GM12865 (cell line): ENCODE measurements around the gene HDGF.
A peak's percentile ranks its signal among the peaks of the same experiment; 100 is the strongest.
"Not testable (repeated sequence)": the region's sequence is repeated elsewhere in the genome, so short reads cannot be mapped to it uniquely, and the experiment has no call there.

ENCODE experiments used
- DNase-seq: peaks from one replicate; pipeline ENCODE4 v3.0.0; 2010; ENCODE audit warnings: low read depth
- H3K4me3 ChIP-seq: 2 replicates; pipeline ENCODE4 v1.5.1; 2011; ENCODE audit warnings: mild to moderate bottlenecking, low read depth, low read length, control low read depth
- CTCF ChIP-seq: IDR thresholded peaks from 2 replicates; pipeline ENCODE4 v1.5.1; 2011; ENCODE audit warnings: low read length, control low read depth, low read depth, inconsistent platforms; ENCODE audit not compliant: insufficient read depth; ENCODE audit errors: missing control alignments

The HDGF gene

GRCh38 chr1:156767101-156767878 lies 15.8 kb upstream of the HDGF start, which contains the start of gene PRCC:
TSS of gene PRCC (plus strand) at chr1:156767535. CDS start at chr1:156767772, 237 bp downstream.
- no peak for TF ChIP-seq CTCF
- DNase-seq = peak; percentile 100
- peak within 1 kb of the TSS; percentile 92 for H3K4me3 ChIP-seq

GRCh38 chr1:156766298-156767100 lies 15.0 kb upstream of the HDGF start:
- DNase-seq = no peak
- H3K4me3 ChIP-seq = peak overlapping the region; percentile 84
- no peak for TF ChIP-seq CTCF

GRCh38 chr1:156765666-156766065 lies 14.2 kb upstream of the HDGF start:
- peak overlapping the region; percentile 84 for H3K4me3 ChIP-seq
- DNase-seq = no peak
- TF ChIP-seq CTCF = no peak

GRCh38 chr1:156765136-156765535 lies 13.7 kb upstream of the HDGF start:
- not testable (repeated sequence) for DNase-seq, H3K4me3 ChIP-seq

GRCh38 chr1:156760796-156761104 lies 9.3 kb upstream of the HDGF start:
- TF ChIP-seq CTCF = no peak
- DNase-seq = no peak
- H3K4me3 ChIP-seq = no peak overlapping the region

GRCh38 chr1:156760092-156760795 lies 8.8 kb upstream of the HDGF start:
- no peak for DNase-seq
- H3K4me3 ChIP-seq = no peak overlapping the region
- no peak for TF ChIP-seq CTCF

- not testable (repeated sequence) for DNase-seq, H3K4me3 ChIP-seq
These were observed 6.2 kb upstream of the HDGF start for GRCh38 chr1:156757572-156758253.
